ENCODE results near the gene TSHZ2.

TSHZ2 gene

GRCh38 chr20:53349730-53350129, 377.6 kb downstream of the TSHZ2 start:
- DNase-seq (ENCODE audit: extremely low read depth, low read depth), result no peak
- no peak for TF ChIP-seq CTCF (IDR thresholded peaks at IDR 0.05; ENCODE audit: low read depth, low read length)

GRCh38 chr20:53352727-53353440, 380.7 kb downstream of the TSHZ2 start:
- no peak for DNase-seq (ENCODE audit: extremely low read depth, low read depth)
- TF ChIP-seq CTCF (IDR thresholded peaks at IDR 0.05; ENCODE audit: low read depth, low read length), result no peak

GRCh38 chr20:53354314-53354713, 382.2 kb downstream of the TSHZ2 start:
- no peak for TF ChIP-seq CTCF (IDR thresholded peaks at IDR 0.05; ENCODE audit: low read depth, low read length)
- no peak for DNase-seq (ENCODE audit: extremely low read depth, low read depth)

- TF ChIP-seq CTCF (IDR thresholded peaks at IDR 0.05; ENCODE audit: low read depth, low read length), result no peak
- DNase-seq (ENCODE audit: extremely low read depth, low read depth), result no peak
Observed at GRCh38 chr20:53355790-53356189, 383.6 kb downstream of the TSHZ2 start.

- TF ChIP-seq CTCF (IDR thresholded peaks at IDR 0.05; ENCODE audit: low read depth, low read length), result no peak
- no peak for DNase-seq (ENCODE audit: extremely low read depth, low read depth)
Observed at GRCh38 chr20:53359425-53359824, 387.3 kb downstream of the TSHZ2 start.

- DNase-seq (ENCODE audit: extremely low read depth, low read depth), result no peak
- TF ChIP-seq CTCF (IDR thresholded peaks at IDR 0.05; ENCODE audit: low read depth, low read length), result no peak
Observed at GRCh38 chr20:53360852-53361251, 388.7 kb downstream of the TSHZ2 start.

- TF ChIP-seq CTCF (IDR thresholded peaks at IDR 0.05; ENCODE audit: low read depth, low read length), result no peak
- DNase-seq (ENCODE audit: extremely low read depth, low read depth), result no peak
Observed at GRCh38 chr20:53362736-53363135, 390.6 kb downstream of the TSHZ2 start.
